Spleen (tissue), 11 donors: Measurements from ENCODE around the gene HK3. TPM values are rescaled to one million over a fixed set of nuclear protein-coding genes. Genes with fewer than 3 reads are reported as not detected.

Experiments
- DNase-seq: peaks from one replicate; pipeline ENCODE4 v3.0.0-alpha.2; 2020
- H3K27ac ChIP-seq, 8 donors: fragments of 200-600 bp; sonication (generic) in 7 of 8; 1 replicate in 4 of 8; 2 replicates in 4 of 8; pipeline versions ENCODE4 v1.5.0 to v1.8.0; 2016 to 2021; ENCODE audit warnings: inconsistent platforms in 4 of 8, mild to moderate bottlenecking in 4 of 8, moderate library complexity in 1 of 8
- H3K27me3 ChIP-seq, 7 donors: fragments of 200-600 bp; sonication (generic) in 6 of 7; replicated peaks in 1 of 7; 1 replicate in 4 of 7; 2 replicates in 3 of 7; pipeline versions ENCODE4 v1.5.0 to v1.8.0; 2016 to 2021; ENCODE audit warnings: inconsistent platforms in 3 of 7, mild to moderate bottlenecking in 1 of 7
- H3K36me3 ChIP-seq, 6 donors: fragments of 200-600 bp; sonication (generic) in 5 of 6; 1 replicate in 4 of 6; 2 replicates in 2 of 6; pipeline versions ENCODE4 v1.5.0 to v1.8.0; 2016 to 2021; ENCODE audit warnings: inconsistent platforms in 2 of 6
- H3K4me1 ChIP-seq, 6 donors: fragments of 200-600 bp; sonication (generic) in 5 of 6; 1 replicate in 3 of 6; 2 replicates in 3 of 6; pipeline versions ENCODE4 v1.5.0 to v1.8.0; 2016 to 2021; ENCODE audit warnings: inconsistent platforms in 3 of 6
- H3K4me3 ChIP-seq, 8 donors: fragments of 200-600 bp; sonication (generic) in 7 of 8; 1 replicate in 4 of 8; 2 replicates in 4 of 8; pipeline versions ENCODE4 v1.5.0 to v1.8.0; 2016 to 2021; ENCODE audit warnings: inconsistent platforms in 4 of 8, mild to moderate bottlenecking in 4 of 8, moderate library complexity in 2 of 8
- H3K9me3 ChIP-seq, 8 donors: fragments of 200-600 bp; sonication (generic) in 7 of 8; 1 replicate in 4 of 8; 2 replicates in 4 of 8; pipeline versions ENCODE4 v1.5.0 to v1.8.0; 2016 to 2021; ENCODE audit warnings: inconsistent platforms in 4 of 8
- CTCF ChIP-seq, 11 experiments: fragments of 200-600 bp in 7 of 11; fragments of 450-650 bp in 4 of 11; sonication (generic) in 4 of 11; IDR thresholded peaks in 8 of 11; conservative IDR thresholded peaks in 3 of 11; 1 replicate in 7 of 11; 2 replicates in 4 of 11; pipeline versions ENCODE4 v1.4.0 to v1.8.0; 2016 to 2021; ENCODE audit warnings: antibody characterized with exemption in 11 of 11, inconsistent platforms in 4 of 11, mild to moderate bottlenecking in 1 of 11
- POLR2A ChIP-seq, 3 donors: fragments of 450-650 bp; IDR thresholded peaks; one replicate each; pipeline ENCODE4 v1.5.1; 2017; ENCODE audit warnings: antibody characterized with exemption in 3 of 3, mild to moderate bottlenecking in 1 of 3
- POLR2AphosphoS5 ChIP-seq, 3 donors: sonication (generic); formaldehyde crosslinking; IDR thresholded peaks; one replicate each; pipeline ENCODE4 v1.5.1; 2017; ENCODE audit warnings: antibody characterized with exemption in 3 of 3
- WGBS, 5 donors: extraction: QIAGEN DNeasy Blood & Tissue Kit in 3 of 5; methylation state at CpG; one replicate each; pipeline versions ENCODE4 v1.1.5 to v1.1.7; 2013 to 2018; 5-methylcytosine and 5-hydroxymethylcytosine counted together
- intact Hi-C: fragments of 100-400 bp; cut with DNase I; formaldehyde crosslinking; loops from one replicate; pipeline ENCODE4 v1.15.0; 2023; ENCODE audit warnings: low total_unique reads
- polyA plus RNA-seq, 3 donors: library from polyadenylated mRNA; stranded (reverse); fragments of 200-250 nt; gene quantifications; one replicate each; pipeline ENCODE4 v1.2.1, GENCODE V29; 2013
- total RNA-seq, 7 donors: library from RNA; depleted of rRNA in 3 of 7; stranded (reverse); fragments of >200 nt in 3 of 7; fragmentation: NEBNext Ultra II Directional in 4 of 7; extraction: Animal tissue kit (Norgen Biotek cat#: 25700) in 4 of 7; gene quantifications; one replicate each; pipeline versions ENCODE4 v1.1.0 to v1.2.1, GENCODE V29; 2016 to 2021
- donor health status: healthy with polysubstance abuse.
- donor health status: DM: no; HTN: no; CAD: no; lungs with moderate emphysema.
- donor health status: DM: no; HTN: no; CAD: no.
- donor health status: Bipolar disorder and iron deficiency.
- donor health status: healthy.
- donor health status: DM: no; HTN: no; CAD: no.
- donor health status: DM: yes; HTN: yes; CAD: no.

Gene HK3
- total and polyA plus RNA-seq, 10 donors: 38.8 to 369 (median 168) TPM

DNA sequence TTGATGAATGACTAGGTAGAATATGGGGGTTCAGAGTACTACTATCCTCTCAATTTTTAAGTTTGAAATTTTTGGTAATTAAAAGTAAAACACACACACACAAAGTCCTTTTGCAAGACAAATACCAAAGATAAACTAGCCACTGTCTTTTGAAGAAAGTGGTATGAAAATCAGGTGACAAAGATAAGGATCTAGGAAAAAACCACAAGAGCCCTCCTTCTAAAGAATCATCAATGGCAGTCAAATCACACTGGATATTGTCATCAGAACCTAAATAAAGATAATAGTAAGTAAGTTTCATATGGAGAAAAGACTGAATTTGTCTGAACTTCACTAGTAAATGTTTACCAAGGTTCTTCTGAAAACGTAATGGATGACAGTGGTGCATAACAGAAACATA is 30.5 kb upstream of the HK3 start:
- H3K4me3 ChIP-seq: no peak overlapping the region
- H3K4me1 ChIP-seq: peaks cover 0 to 16% (median 0%) of the 10 kb centered on the region in 6 donors
- no peaks in the 10 kb centered on the region for H3K9me3 ChIP-seq
- DNase-seq: no peak
- H3K36me3 ChIP-seq: peaks cover 0 to 88% (median 33%) of the 10 kb centered on the region in 6 donors
- H3K27me3 ChIP-seq: no peaks in the 10 kb centered on the region
- no peak overlapping the region for H3K27ac ChIP-seq
- intact Hi-C loops: no loop called here
- WGBS, 5 donors: 80 to 91% (median 83%) methylated on average over 1 of the region's 1 CpG
- TF ChIP-seq POLR2AphosphoS5 (IDR thresholded peaks at IDR 0.05): no peak
- no peak for TF ChIP-seq POLR2A (IDR thresholded peaks at IDR 0.05)
- TF ChIP-seq CTCF (IDR thresholded peaks at IDR 0.05 in 8 of 11, conservative IDR thresholded peaks at IDR 0.05 in 3 of 11): no peak

DNA sequence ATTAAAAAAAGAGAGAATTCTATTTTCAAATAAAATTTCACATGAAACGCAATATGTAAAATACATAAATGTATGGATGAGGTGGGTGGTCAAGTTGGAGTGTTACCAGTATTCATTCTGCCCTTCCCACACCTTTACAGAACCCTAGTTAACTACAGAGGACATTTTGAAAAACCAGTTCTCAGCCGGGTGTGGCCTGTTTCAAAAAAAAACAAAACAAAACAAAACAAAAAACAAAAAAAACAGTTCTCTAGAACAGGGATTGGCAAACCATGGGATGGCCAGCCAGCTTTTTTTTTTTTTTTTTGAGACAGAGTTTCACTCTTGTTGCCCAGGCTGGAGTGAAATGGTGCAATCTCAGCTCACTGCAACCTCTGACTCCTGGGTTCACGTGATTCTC is 28.4 kb upstream of the HK3 start:
- TF ChIP-seq POLR2AphosphoS5 (IDR thresholded peaks at IDR 0.05) (no peak), POLR2A (IDR thresholded peaks at IDR 0.05) (no peak), CTCF (IDR thresholded peaks at IDR 0.05 in 8 of 11, conservative IDR thresholded peaks at IDR 0.05 in 3 of 11) (no peak)
- Histone ChIP-seq H3K27ac (no peak overlapping the region), H3K9me3 (no peaks in the 10 kb centered on the region), H3K4me3 (no peak overlapping the region), H3K27me3 (no peaks in the 10 kb centered on the region), H3K36me3 (peaks cover 0 to 85% (median 29%) of the 10 kb centered on the region in 6 donors), H3K4me1 (peaks cover 0 to 16% (median 0%) of the 10 kb centered on the region in 6 donors)
- WGBS, 5 donors: 88 to 96% (median 91%) methylated on average over 3 of the region's 3 CpGs
- DNase-seq: no peak
- intact Hi-C loops: no loop called here

- Histone ChIP-seq H3K9me3 (no peaks in the 10 kb centered on the region), H3K27ac (no peak overlapping the region), H3K4me3 (no peak overlapping the region), H3K4me1 (no peaks in the 10 kb centered on the region), H3K27me3 (no peaks in the 10 kb centered on the region), H3K36me3 (peaks cover 0 to 69% (median 15%) of the 10 kb centered on the region in 6 donors)
- DNase-seq: no peak
- no peak for TF ChIP-seq POLR2AphosphoS5 (IDR thresholded peaks at IDR 0.05)
- TF ChIP-seq POLR2A (IDR thresholded peaks at IDR 0.05): no peak
- no peak for TF ChIP-seq CTCF (IDR thresholded peaks at IDR 0.05 in 8 of 11, conservative IDR thresholded peaks at IDR 0.05 in 3 of 11)
- 89 to 96% (median 93%) methylated on average over 2 of the region's 2 CpGs for WGBS, 5 donors
- intact Hi-C loops: no loop called here
Measured at GRCh38 chr5:176922817-176923216, 23.7 kb upstream of the HK3 start.

DNA sequence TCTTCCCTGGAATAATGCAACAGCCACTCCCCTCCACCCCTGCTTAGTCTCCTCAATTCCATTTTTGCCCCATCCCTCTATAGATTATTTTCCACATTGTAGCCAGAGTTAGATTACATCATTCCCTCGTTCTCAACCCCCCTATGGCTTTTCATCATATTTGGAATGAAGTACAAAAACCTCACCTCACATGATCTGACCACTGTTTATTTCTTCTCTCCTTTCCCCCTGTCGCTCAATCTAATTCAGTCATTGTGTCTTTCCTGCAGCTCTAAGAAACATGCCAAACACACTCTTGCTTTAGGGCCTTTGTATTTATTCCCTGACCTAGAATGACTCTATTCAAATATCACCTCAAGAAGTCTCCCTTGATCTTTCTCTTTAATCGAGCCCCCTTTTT is 22.6 kb upstream of the HK3 start:
- TF ChIP-seq CTCF (IDR thresholded peaks at IDR 0.05 in 8 of 11, conservative IDR thresholded peaks at IDR 0.05 in 3 of 11): no peak
- no peak for DNase-seq
- H3K9me3 ChIP-seq: no peaks in the 10 kb centered on the region
- peaks cover 0 to 72% (median 12%) of the 10 kb centered on the region in 6 donors for H3K36me3 ChIP-seq
- intact Hi-C loops: no loop called here
- 86 to 97% (median 89%) methylated on average over 3 of the region's 3 CpGs for WGBS, 5 donors
- H3K4me3 ChIP-seq: no peak overlapping the region
- H3K27ac ChIP-seq: no peak overlapping the region
- H3K4me1 ChIP-seq: no peaks in the 10 kb centered on the region
- no peaks in the 10 kb centered on the region for H3K27me3 ChIP-seq
